ENCODE data around the gene LRRC4C.

GRCh38 chr11:41494716-41495115 is 35.3 kb upstream of the LRRC4C start:
- TF ChIP-seq CTCF (IDR thresholded peaks at IDR 0.05 in 2 of 3, conservative IDR thresholded peaks at IDR 0.05 in 1 of 3; ENCODE audit: control insufficient read depth in 2 of 3, extremely low read depth in 1 of 3, insufficient read depth in 1 of 3, low read depth in 3 of 3, low read length in 3 of 3) = no peak
- no peak for TF ChIP-seq TAF1 (IDR thresholded peaks at IDR 0.05; ENCODE audit: borderline replicate concordance, low read depth, low read length)
- TF ChIP-seq POLR2A (IDR thresholded peaks at IDR 0.05; ENCODE audit: low read depth, low read length) = no peak
- no peak for TF ChIP-seq SUPT20H (IDR thresholded peaks at IDR 0.05; ENCODE audit: borderline replicate concordance, control insufficient read depth, low read depth, low read length)
- TF ChIP-seq EZH2 (IDR thresholded peaks at IDR 0.05; ENCODE audit: borderline replicate concordance, control insufficient read depth, low read depth, low read length) = no peak
- TF ChIP-seq USF2 (IDR thresholded peaks at IDR 0.05; ENCODE audit: borderline replicate concordance, low read depth, low read length) = no peak
- TF ChIP-seq RAD21 (IDR thresholded peaks at IDR 0.05; ENCODE audit: insufficient read depth, low read depth, low read length) = no peak
- no peak for TF ChIP-seq CREM (IDR thresholded peaks at IDR 0.05; ENCODE audit: low read depth)
- no peak for TF ChIP-seq MYC (IDR thresholded peaks at IDR 0.05; ENCODE audit: insufficient read depth, insufficient read length, insufficient replicate concordance, low read length, severe bottlenecking)
- TF ChIP-seq MXI1 (IDR thresholded peaks at IDR 0.05; ENCODE audit: low read depth, low read length) = no peak
